ENCODE measurements around the gene EEFSEC. TPM values are rescaled to one million over a fixed set of nuclear protein-coding genes. Genes with fewer than 3 reads are reported as not detected.

Gene EEFSEC
- total RNA-seq, 1 experiment from 2014 or later = 9.6 TPM

DNA sequence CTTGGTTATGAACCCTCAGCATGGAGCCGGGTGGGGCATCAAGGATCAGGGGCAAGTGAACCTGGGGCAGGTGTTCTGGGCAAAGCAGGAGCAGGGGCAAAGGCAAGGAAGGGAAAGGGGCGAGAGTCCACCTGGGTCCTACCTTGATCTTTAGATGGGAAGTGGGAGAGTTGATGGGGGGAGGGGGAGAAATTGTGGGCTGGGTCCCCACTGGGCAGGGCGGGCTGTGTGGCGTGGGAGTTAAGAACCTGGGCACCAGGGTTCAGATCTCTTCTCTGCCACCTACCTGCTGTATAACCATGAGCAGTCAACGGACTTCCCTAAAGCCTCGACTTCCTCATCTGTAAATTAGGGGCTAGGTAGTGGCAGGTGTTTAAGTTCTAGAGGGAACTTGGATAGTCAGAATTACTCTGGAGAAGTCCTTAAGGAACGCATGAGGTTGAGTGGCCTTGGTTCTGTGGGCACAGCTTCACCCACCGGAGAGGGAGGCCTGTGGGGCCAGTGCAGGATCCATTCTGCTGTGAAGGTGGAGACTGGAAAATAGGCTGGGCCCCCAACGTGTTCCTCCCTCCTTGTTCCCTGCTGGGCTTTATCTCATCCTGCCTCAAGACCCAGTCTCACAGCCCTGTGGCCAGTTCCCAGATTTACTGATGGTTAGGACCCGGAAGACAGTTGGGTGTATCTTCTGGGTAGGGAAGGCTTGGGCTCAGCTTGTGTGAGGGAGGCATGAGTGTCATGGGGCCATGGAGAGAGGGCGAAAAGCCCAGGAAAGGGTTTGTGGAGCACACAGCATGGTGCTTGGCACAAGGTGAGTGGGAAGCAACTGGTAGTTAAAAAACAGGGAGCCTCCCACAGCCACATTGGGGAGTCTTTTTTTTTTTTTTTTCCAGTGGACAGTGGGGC lies 90.6 kb downstream of the EEFSEC start:
- Histone ChIP-seq H3K36me3 (ENCODE audit: low read depth, low read length) (no peaks in the 10 kb centered on the region), H3K4me2 (ENCODE audit: low read length) (no peak overlapping the region), H3K27me3 (ENCODE audit: low read length) (no peaks in the 10 kb centered on the region), H3K4me1 (ENCODE audit: insufficient read depth, low read length) (no peaks in the 10 kb centered on the region), H4K20me1 (ENCODE audit: low read length) (no peaks in the 10 kb centered on the region), H3K27ac (ENCODE audit: low read length) (no peak overlapping the region), H3F3A (ENCODE audit: low read length, unreplicated experiment) (no peaks in the 10 kb centered on the region), H3K9me3 (ENCODE audit: low read length) (no peaks in the 10 kb centered on the region), H3K9me2 (replicated peaks; ENCODE audit: low read length) (no peaks in the 10 kb centered on the region), H3K4me3 (ENCODE audit: low read length) (no peak overlapping the region), H3K9ac (ENCODE audit: low read length) (no peak overlapping the region), H3K79me2 (ENCODE audit: low read length) (no peaks in the 10 kb centered on the region), H2AFZ (ENCODE audit: low read length) (no peak overlapping the region)
- intact Hi-C loops (cut with micrococcal nuclease) = no loop called here
- DNase-seq (no peak), ATAC-seq (no peak)
- TF ChIP-seq EZH2 (IDR thresholded peaks at IDR 0.05; ENCODE audit: low read length, unreplicated experiment) (no peak), EZH2phosphoT487 (IDR thresholded peaks at IDR 0.05; ENCODE audit: borderline replicate concordance, low read length) (no peak)
- TF ChIP-seq, protein P1, sequence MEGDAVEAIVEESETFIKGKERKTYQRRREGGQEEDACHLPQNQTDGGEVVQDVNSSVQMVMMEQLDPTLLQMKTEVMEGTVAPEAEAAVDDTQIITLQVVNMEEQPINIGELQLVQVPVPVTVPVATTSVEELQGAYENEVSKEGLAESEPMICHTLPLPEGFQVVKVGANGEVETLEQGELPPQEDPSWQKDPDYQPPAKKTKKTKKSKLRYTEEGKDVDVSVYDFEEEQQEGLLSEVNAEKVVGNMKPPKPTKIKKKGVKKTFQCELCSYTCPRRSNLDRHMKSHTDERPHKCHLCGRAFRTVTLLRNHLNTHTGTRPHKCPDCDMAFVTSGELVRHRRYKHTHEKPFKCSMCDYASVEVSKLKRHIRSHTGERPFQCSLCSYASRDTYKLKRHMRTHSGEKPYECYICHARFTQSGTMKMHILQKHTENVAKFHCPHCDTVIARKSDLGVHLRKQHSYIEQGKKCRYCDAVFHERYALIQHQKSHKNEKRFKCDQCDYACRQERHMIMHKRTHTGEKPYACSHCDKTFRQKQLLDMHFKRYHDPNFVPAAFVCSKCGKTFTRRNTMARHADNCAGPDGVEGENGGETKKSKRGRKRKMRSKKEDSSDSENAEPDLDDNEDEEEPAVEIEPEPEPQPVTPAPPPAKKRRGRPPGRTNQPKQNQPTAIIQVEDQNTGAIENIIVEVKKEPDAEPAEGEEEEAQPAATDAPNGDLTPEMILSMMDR (conservative IDR thresholded peaks at IDR 0.05; ENCODE audit: low read depth, low read length) = no peak
- CTCF ChIA-PET = no interaction called here
- POLR2A ChIA-PET (ENCODE audit: unreplicated experiment) = no interaction called here
- no TSS peak for BruUV-seq (replicated peaks)

DNA sequence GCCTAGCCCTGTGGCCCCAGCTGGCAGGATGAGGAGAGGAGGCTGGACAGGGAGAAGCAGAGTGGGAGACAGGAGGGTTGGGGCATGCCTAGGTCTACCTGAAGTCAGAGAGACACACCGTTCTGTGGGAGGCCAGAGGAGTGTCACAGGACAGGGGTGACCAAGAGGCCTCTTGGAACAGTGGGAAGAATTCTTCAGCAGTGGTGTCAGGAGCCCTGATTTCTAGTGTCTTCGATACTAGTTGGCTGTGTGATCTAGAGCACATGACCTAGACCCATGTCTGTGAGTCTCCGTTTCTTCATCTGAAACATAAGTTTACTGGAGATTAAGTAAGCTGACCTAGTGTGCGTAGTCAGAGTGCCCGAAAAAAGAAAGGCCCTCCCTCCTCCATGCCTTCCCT lies 92.2 kb downstream of the EEFSEC start:
- TF ChIP-seq, protein P1 (conservative IDR thresholded peaks at IDR 0.05; ENCODE audit: low read depth, low read length) = no peak
- TF ChIP-seq EZH2phosphoT487 (IDR thresholded peaks at IDR 0.05; ENCODE audit: borderline replicate concordance, low read length) (no peak), EZH2 (IDR thresholded peaks at IDR 0.05; ENCODE audit: low read length, unreplicated experiment) (no peak)
- intact Hi-C loops (cut with micrococcal nuclease) = no loop called here
- no TSS peak for BruUV-seq (replicated peaks)
- Histone ChIP-seq H2AFZ (ENCODE audit: low read length) (no peak overlapping the region), H3K79me2 (ENCODE audit: low read length) (no peaks in the 10 kb centered on the region), H3K9me2 (replicated peaks; ENCODE audit: low read length) (no peaks in the 10 kb centered on the region), H3K36me3 (ENCODE audit: low read depth, low read length) (peaks cover 2% of the 10 kb centered on the region), H4K20me1 (ENCODE audit: low read length) (no peaks in the 10 kb centered on the region), H3F3A (ENCODE audit: low read length, unreplicated experiment) (no peaks in the 10 kb centered on the region), H3K4me3 (ENCODE audit: low read length) (no peak overlapping the region), H3K27me3 (ENCODE audit: low read length) (no peaks in the 10 kb centered on the region), H3K9me3 (ENCODE audit: low read length) (no peaks in the 10 kb centered on the region), H3K27ac (ENCODE audit: low read length) (no peak overlapping the region), H3K4me1 (ENCODE audit: insufficient read depth, low read length) (no peaks in the 10 kb centered on the region), H3K9ac (ENCODE audit: low read length) (no peak overlapping the region), H3K4me2 (ENCODE audit: low read length) (no peak overlapping the region)
- POLR2A ChIA-PET (ENCODE audit: unreplicated experiment) = no interaction called here
- no peak for DNase-seq
- no peak for ATAC-seq
- CTCF ChIA-PET = no interaction called here

All from PC-3 (cell line).